ENCODE measurements around the gene ALKBH2. TPM values are rescaled to one million over a fixed set of nuclear protein-coding genes. Genes with fewer than 3 reads are reported as not detected.

Gene ALKBH2
- total RNA-seq, 1 donor from 2014 or later: 18.6 TPM

GRCh38 chr12:109065154-109065852 lies 28.0 kb downstream of the ALKBH2 start:
- H3K36me3 ChIP-seq: peaks cover 33 to 42% of the 10 kb centered on the region in 2 donors
- no peak overlapping the region for H3K4me3 ChIP-seq
- intact Hi-C loops (cut with DNase I): no loop called here
- no peak overlapping the region for H3K27ac ChIP-seq
- no peak for DNase-seq (ENCODE audit: low spot score in 2 of 2)
- no peaks in the 10 kb centered on the region for H3K27me3 ChIP-seq
- H3K9me3 ChIP-seq: no peaks in the 10 kb centered on the region
- no peak for TF ChIP-seq CTCF (IDR thresholded peaks at IDR 0.05)
- no peaks in the 10 kb centered on the region for H3K4me1 ChIP-seq

GRCh38 chr12:109064143-109064542 lies 29.1 kb downstream of the ALKBH2 start:
- Histone ChIP-seq H3K27ac (no peak overlapping the region), H3K9me3 (no peaks in the 10 kb centered on the region), H3K36me3 (peaks cover 27 to 40% of the 10 kb centered on the region in 2 donors), H3K4me3 (no peak overlapping the region), H3K27me3 (no peaks in the 10 kb centered on the region), H3K4me1 (no peaks in the 10 kb centered on the region)
- intact Hi-C loops (cut with DNase I): no loop called here
- TF ChIP-seq CTCF (IDR thresholded peaks at IDR 0.05): no peak
- DNase-seq (ENCODE audit: low spot score in 2 of 2): no peak

- Histone ChIP-seq H3K27ac (no peak overlapping the region), H3K27me3 (no peaks in the 10 kb centered on the region), H3K9me3 (no peaks in the 10 kb centered on the region), H3K4me1 (peaks cover 0 to 10% of the 10 kb centered on the region in 2 donors), H3K4me3 (no peak overlapping the region), H3K36me3 (peaks cover 20 to 36% of the 10 kb centered on the region in 2 donors)
- intact Hi-C loops (cut with DNase I): loop anchor here (10.0 kb wide), 1 partner anchor 414 kb away; no protein-coding TSS in a partner anchor
- DNase-seq (ENCODE audit: low spot score in 2 of 2): no peak
- TF ChIP-seq CTCF (IDR thresholded peaks at IDR 0.05): no peak
Observed at GRCh38 chr12:109058773-109059172, 34.5 kb downstream of the ALKBH2 start.

GRCh38 chr12:109057376-109057775 lies 35.9 kb downstream of the ALKBH2 start:
- no peak overlapping the region for H3K27ac ChIP-seq
- no peak overlapping the region for H3K4me3 ChIP-seq
- H3K4me1 ChIP-seq: peaks cover 0 to 15% of the 10 kb centered on the region in 2 donors
- intact Hi-C loops (cut with DNase I): loop anchor here (10.0 kb wide), 1 partner anchor 413 kb away; no protein-coding TSS in a partner anchor
- no peak for TF ChIP-seq CTCF (IDR thresholded peaks at IDR 0.05)
- no peaks in the 10 kb centered on the region for H3K9me3 ChIP-seq
- H3K27me3 ChIP-seq: no peaks in the 10 kb centered on the region
- peaks cover 16 to 36% of the 10 kb centered on the region in 2 donors for H3K36me3 ChIP-seq
- DNase-seq (ENCODE audit: low spot score in 2 of 2): no peak

- Histone ChIP-seq H3K27me3 (no peaks in the 10 kb centered on the region), H3K4me3 (no peak overlapping the region), H3K4me1 (peaks cover 0 to 15% of the 10 kb centered on the region in 2 donors), H3K27ac (no peak overlapping the region), H3K9me3 (no peaks in the 10 kb centered on the region), H3K36me3 (peaks cover 16 to 36% of the 10 kb centered on the region in 2 donors)
- intact Hi-C loops (cut with DNase I): loop anchor here (10.0 kb wide), 1 partner anchor 412 kb away; no protein-coding TSS in a partner anchor
- TF ChIP-seq CTCF (IDR thresholded peaks at IDR 0.05): no peak
- DNase-seq (ENCODE audit: low spot score in 2 of 2): no peak
Observed at GRCh38 chr12:109056891-109057290, 36.4 kb downstream of the ALKBH2 start.
